Bronchial epithelial cell (primary cell): Measurements from ENCODE around the gene PARP6. TPM values are rescaled to one million over a fixed set of nuclear protein-coding genes. Genes with fewer than 3 reads are reported as not detected.

Experiments used
- DNase-seq: peaks from one replicate; pipeline ENCODE4 v3.0.0-alpha.2; 2010; ENCODE audit warnings: low read depth
- FAIRE-seq: peaks from 2 replicates; lab custom pipeline; 2011; peaks lifted over from hg19 to GRCh38; lab: Jason Lieb, UNC
- H3K27me3 ChIP-seq: 2 replicates; pipeline ENCODE4 v1.5.1; 2011; ENCODE audit warnings: low read length; ENCODE audit not compliant: control insufficient read depth, insufficient read depth
- H3K36me3 ChIP-seq: 2 replicates; pipeline ENCODE4 v1.5.1; 2011; ENCODE audit warnings: low read length; ENCODE audit not compliant: control insufficient read depth, insufficient read depth
- H3K4me3 ChIP-seq: 2 replicates; pipeline ENCODE4 v1.5.1; 2011; ENCODE audit warnings: mild to moderate bottlenecking, low read depth, low read length, control low read depth
- CTCF ChIP-seq: IDR thresholded peaks from 2 replicates; pipeline ENCODE4 v1.5.1; 2011; ENCODE audit warnings: mild to moderate bottlenecking, moderate library complexity, low read length, control low read depth, inconsistent platforms; ENCODE audit not compliant: insufficient read depth, severe bottlenecking
- total RNA-seq: library from RNA; depleted of rRNA; stranded (reverse); fragments of >200 nt; gene quantifications from 2 replicates; pipeline ENCODE4 v1.2.1, GENCODE V29; 2014

PARP6 gene
- total RNA-seq, 1 donor from 2014 or later: 17.6 TPM

- Histone ChIP-seq H3K36me3 (peaks cover 62% of the 10 kb centered on the region), H3K4me3 (no peak overlapping the region), H3K27me3 (no peaks in the 10 kb centered on the region)
- DNase-seq (no peak), FAIRE-seq (no peak)
- TF ChIP-seq CTCF: no peak
These were observed 66.3 kb downstream of the PARP6 start for GRCh38 chr15:72205896-72206676.

DNA sequence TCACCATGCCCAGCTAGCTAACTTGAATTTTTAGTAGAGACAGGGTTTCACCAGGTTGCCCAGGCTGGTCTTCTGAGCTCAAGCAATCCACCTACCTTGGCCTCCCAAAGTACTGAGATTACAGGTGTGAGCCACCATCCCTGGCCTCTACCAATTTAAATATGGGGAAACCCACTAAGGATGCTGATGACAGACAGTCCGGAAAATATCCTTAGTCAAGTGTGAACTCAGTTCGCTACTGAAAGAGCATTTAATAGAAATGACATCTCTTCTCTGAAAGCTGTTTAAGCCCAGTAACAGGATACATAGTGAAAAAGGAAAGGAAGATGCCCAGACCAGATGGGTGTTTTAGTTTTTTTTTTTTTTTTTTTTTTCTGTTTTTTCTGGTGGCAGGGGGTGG, 67.1 kb downstream of the PARP6 start:
- FAIRE-seq: no peak

GRCh38 chr15:72203507-72203837, 68.9 kb downstream of the PARP6 start:
- no peak overlapping the region for H3K4me3 ChIP-seq
- TF ChIP-seq CTCF: no peak
- H3K27me3 ChIP-seq: no peaks in the 10 kb centered on the region
- DNase-seq (peak; percentile 97), FAIRE-seq (peak; percentile 99)
- peaks cover 59% of the 10 kb centered on the region for H3K36me3 ChIP-seq

More for the DNA sequence above, 67.1 kb downstream of the PARP6 start:
- Histone ChIP-seq H3K36me3 (peaks cover 64% of the 10 kb centered on the region), H3K4me3 (no peak overlapping the region), H3K27me3 (no peaks in the 10 kb centered on the region)
- no peak for TF ChIP-seq CTCF
- no peak for DNase-seq

- no peak for TF ChIP-seq CTCF
- H3K36me3 ChIP-seq: peaks cover 56% of the 10 kb centered on the region
- H3K4me3 ChIP-seq: no peak overlapping the region
- FAIRE-seq (peak; percentile 7), DNase-seq (no peak)
- H3K27me3 ChIP-seq: no peaks in the 10 kb centered on the region
These were observed 69.4 kb downstream of the PARP6 start for GRCh38 chr15:72202801-72203506.

- FAIRE-seq: peak; percentile 58
- DNase-seq: no peak
- H3K36me3 ChIP-seq: peaks cover 49% of the 10 kb centered on the region
These were observed 70.1 kb downstream of the PARP6 start for GRCh38 chr15:72202302-72202701.

More at GRCh38 chr15:72202302-72202701, 70.1 kb downstream of the PARP6 start:
- no peaks in the 10 kb centered on the region for H3K27me3 ChIP-seq
- no peak overlapping the region for H3K4me3 ChIP-seq
- no peak for TF ChIP-seq CTCF
